Smooth muscle cell (in vitro differentiated cells): ENCODE data around the gene ARPC1A. TPM values are rescaled to one million over a fixed set of nuclear protein-coding genes. Genes with fewer than 3 reads are reported as not detected.

Experiments
- DNase-seq: peaks from one replicate; lab custom pipeline; 2025; ENCODE audit not compliant: unreplicated experiment; lab: John Stamatoyannopoulos, UW
- H2AFZ ChIP-seq: fragments of 200-600 bp; sonication (generic); 2 replicates; pipeline ENCODE4 v1.6.0; 2016; ENCODE audit warnings: antibody characterized with exemption, low read depth, mild to moderate bottlenecking
- H3F3A ChIP-seq: fragments of 200-600 bp; sonication (generic); 2 replicates; pipeline ENCODE4 v1.6.0; 2017; ENCODE audit warnings: antibody characterized with exemption, low read depth
- H3K27ac ChIP-seq: fragments of 200-600 bp; sonication (generic); 2 replicates; pipeline ENCODE4 v1.5.1; 2016; ENCODE audit warnings: low read depth, mild to moderate bottlenecking
- H3K27me3 ChIP-seq: fragments of 200-600 bp; sonication (generic); 2 replicates; pipeline ENCODE4 v1.6.1; 2016; ENCODE audit warnings: low read depth, mild to moderate bottlenecking
- H3K36me3 ChIP-seq: fragments of 200-600 bp; sonication (generic); 2 replicates; pipeline ENCODE4 v1.5.1; 2016; ENCODE audit warnings: low read depth
- H3K4me1 ChIP-seq: fragments of 200-600 bp; sonication (generic); 2 replicates; pipeline ENCODE4 v1.5.1; 2016; ENCODE audit warnings: low read depth
- H3K4me2 ChIP-seq: fragments of 200-600 bp; sonication (generic); 2 replicates; pipeline ENCODE4 v1.6.0; 2016; ENCODE audit warnings: mild to moderate bottlenecking
- H3K4me3 ChIP-seq: fragments of 200-600 bp; sonication (generic); 2 replicates; pipeline ENCODE4 v1.5.1; 2016; ENCODE audit warnings: mild to moderate bottlenecking
- H3K79me2 ChIP-seq: fragments of 200-600 bp; sonication (generic); 2 replicates; pipeline ENCODE4 v1.6.0; 2016; ENCODE audit warnings: low read depth, mild to moderate bottlenecking
- H3K9ac ChIP-seq: fragments of 200-600 bp; sonication (generic); 2 replicates; pipeline ENCODE4 v1.6.0; 2016; ENCODE audit warnings: low read depth
- H3K9me3 ChIP-seq: fragments of 200-600 bp; sonication (generic); replicated peaks from 2 replicates; pipeline ENCODE4 v1.5.1; 2016; ENCODE audit warnings: low read depth
- H4K20me1 ChIP-seq: fragments of 200-600 bp; sonication (generic); 2 replicates; pipeline ENCODE4 v1.6.0; 2016; ENCODE audit warnings: low read depth
- WGBS: methylation state at CpG from one replicate; pipeline ENCODE4 v1.1.7; 2016; ENCODE audit warnings: low lambda C conversion rate; 5-methylcytosine and 5-hydroxymethylcytosine counted together
- polyA plus RNA-seq: library from polyadenylated mRNA; unstranded; fragments of >200 nt; fragmentation: Nextera tagmentation; extraction: Ambion mirVana; gene quantifications from 2 replicates; pipeline ENCODE4 v1.2.1, GENCODE V29; 2016
- total RNA-seq: library from RNA; depleted of rRNA; stranded (reverse); fragments of >200 nt; gene quantifications from 2 replicates; pipeline ENCODE4 v1.2.3, GENCODE V29; 2014
- TF ChIP-seq, protein P1 (sequence below): fragments of 200-600 bp; sonication (generic); IDR thresholded peaks from 2 replicates; pipeline ENCODE4 v1.5.1; 2017; ENCODE audit warnings: borderline replicate concordance, mild to moderate bottlenecking, antibody characterized with exemption; ENCODE audit not compliant: insufficient read depth, poor library complexity, severe bottlenecking

Gene ARPC1A
- total and polyA plus RNA-seq, 2 experiments from 2014 or later: 85.0 to 113 TPM

DNA sequence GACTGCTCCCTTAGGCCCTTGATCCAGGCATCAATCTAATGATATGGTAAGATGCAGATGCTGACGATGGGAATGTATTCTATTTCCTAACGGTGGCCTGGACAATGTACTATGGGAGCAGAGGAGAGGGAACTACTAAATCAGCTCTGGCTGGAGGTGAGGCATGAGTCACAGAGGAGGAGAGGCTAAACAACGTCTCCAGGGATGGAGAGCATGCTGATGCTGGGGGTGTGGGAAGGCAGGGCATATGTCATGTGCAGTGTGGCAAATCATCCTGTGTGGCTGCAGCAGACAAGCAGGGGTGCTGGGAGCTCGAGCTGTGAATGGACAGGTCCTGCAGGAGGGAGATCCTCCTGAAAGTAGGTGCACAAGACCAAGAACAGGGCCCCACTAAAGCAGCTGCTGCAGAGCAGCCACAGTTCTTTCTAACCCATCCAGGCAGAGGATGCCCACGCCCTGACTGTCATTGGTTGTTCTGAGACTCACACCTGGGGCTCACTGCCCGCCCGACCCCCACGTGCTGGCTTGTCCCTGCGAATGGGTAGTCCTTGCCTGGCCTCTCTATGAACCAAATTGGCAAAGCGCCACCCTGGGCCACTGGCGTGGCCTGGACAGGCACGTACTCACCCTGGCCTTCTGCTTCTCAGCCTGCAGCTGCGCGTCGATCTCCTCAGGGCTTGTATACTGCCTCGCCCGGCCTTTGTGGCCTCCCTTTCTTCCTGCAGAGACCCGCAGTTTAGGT, 78.7 kb downstream of the ARPC1A start:
- Histone ChIP-seq H4K20me1 (peaks cover 70% of the 10 kb centered on the region), H3K4me2 (no peak overlapping the region)

GRCh38 chr7:99404977-99405320, 79.3 kb downstream of the ARPC1A start:
- H3K27me3 ChIP-seq: no peaks in the 10 kb centered on the region
- H3K9me3 ChIP-seq: no peaks in the 10 kb centered on the region
- H3K36me3 ChIP-seq: no peaks in the 10 kb centered on the region
- no peak overlapping the region for H2AFZ ChIP-seq
- peaks cover 75% of the 10 kb centered on the region for H4K20me1 ChIP-seq
- H3K79me2 ChIP-seq: peaks cover 49% of the 10 kb centered on the region
- no peak overlapping the region for H3K9ac ChIP-seq
- TF ChIP-seq, protein P1, sequence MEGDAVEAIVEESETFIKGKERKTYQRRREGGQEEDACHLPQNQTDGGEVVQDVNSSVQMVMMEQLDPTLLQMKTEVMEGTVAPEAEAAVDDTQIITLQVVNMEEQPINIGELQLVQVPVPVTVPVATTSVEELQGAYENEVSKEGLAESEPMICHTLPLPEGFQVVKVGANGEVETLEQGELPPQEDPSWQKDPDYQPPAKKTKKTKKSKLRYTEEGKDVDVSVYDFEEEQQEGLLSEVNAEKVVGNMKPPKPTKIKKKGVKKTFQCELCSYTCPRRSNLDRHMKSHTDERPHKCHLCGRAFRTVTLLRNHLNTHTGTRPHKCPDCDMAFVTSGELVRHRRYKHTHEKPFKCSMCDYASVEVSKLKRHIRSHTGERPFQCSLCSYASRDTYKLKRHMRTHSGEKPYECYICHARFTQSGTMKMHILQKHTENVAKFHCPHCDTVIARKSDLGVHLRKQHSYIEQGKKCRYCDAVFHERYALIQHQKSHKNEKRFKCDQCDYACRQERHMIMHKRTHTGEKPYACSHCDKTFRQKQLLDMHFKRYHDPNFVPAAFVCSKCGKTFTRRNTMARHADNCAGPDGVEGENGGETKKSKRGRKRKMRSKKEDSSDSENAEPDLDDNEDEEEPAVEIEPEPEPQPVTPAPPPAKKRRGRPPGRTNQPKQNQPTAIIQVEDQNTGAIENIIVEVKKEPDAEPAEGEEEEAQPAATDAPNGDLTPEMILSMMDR: no peak
- WGBS: 98% methylated on average over 10 of the region's 10 CpGs
- no peak overlapping the region for H3K27ac ChIP-seq
- H3K4me3 ChIP-seq: no peak overlapping the region
- H3F3A ChIP-seq: no peaks in the 10 kb centered on the region
- H3K4me2 ChIP-seq: no peak overlapping the region
- no peak for DNase-seq
- peaks cover 14% of the 10 kb centered on the region for H3K4me1 ChIP-seq

More for the DNA sequence above, 78.7 kb downstream of the ARPC1A start:
- Histone ChIP-seq H3K9me3 (no peaks in the 10 kb centered on the region), H3K4me1 (peaks cover 12% of the 10 kb centered on the region), H2AFZ (no peak overlapping the region), H3K79me2 (peaks cover 43% of the 10 kb centered on the region), H3K4me3 (no peak overlapping the region), H3K9ac (no peak overlapping the region), H3F3A (no peaks in the 10 kb centered on the region), H3K36me3 (no peaks in the 10 kb centered on the region), H3K27me3 (no peaks in the 10 kb centered on the region), H3K27ac (no peak overlapping the region)
- DNase-seq: no peak
- WGBS: 93% methylated on average over 17 of the region's 18 CpGs
- TF ChIP-seq, protein P1: no peak

DNA sequence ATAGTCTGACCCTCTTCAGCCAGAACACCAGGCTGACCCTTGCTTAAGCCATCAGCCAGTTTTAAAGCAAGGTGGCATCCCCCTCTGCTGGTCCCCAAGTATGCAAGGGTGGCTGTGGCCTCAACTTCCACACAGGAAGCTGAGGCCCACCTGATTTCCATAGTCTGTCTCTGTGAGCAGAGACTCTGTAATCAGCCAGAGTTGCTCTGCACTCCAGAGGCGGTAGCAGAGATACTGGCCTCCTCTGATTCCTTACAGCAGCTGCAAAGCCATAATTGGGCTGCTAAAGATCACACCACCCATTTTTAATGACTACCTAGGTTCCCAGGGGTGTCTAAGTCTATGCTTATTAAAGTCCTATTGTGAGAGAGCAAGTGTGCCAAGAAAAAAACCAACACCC, 80.9 kb downstream of the ARPC1A start:
- no peak overlapping the region for H2AFZ ChIP-seq
- H3K36me3 ChIP-seq: peaks cover 2% of the 10 kb centered on the region
- H3K4me2 ChIP-seq: peak overlapping the region; percentile 96
- no peaks in the 10 kb centered on the region for H3K27me3 ChIP-seq
- TF ChIP-seq, protein P1: no peak
- H3K4me3 ChIP-seq: peak overlapping the region; percentile 92
- no peak overlapping the region for H3K9ac ChIP-seq
- H3F3A ChIP-seq: no peaks in the 10 kb centered on the region
- H3K27ac ChIP-seq: peak overlapping the region; percentile 98
- H3K4me1 ChIP-seq: peaks cover 17% of the 10 kb centered on the region
- H4K20me1 ChIP-seq: peaks cover 72% of the 10 kb centered on the region
- H3K9me3 ChIP-seq: no peaks in the 10 kb centered on the region
- H3K79me2 ChIP-seq: peaks cover 65% of the 10 kb centered on the region
- 73% methylated on average over 1 of the region's 1 CpG for WGBS
- no peak for DNase-seq

GRCh38 chr7:99407872-99408378, 82.2 kb downstream of the ARPC1A start:
- TF ChIP-seq, protein P1: no peak
- H3K79me2 ChIP-seq: peaks cover 75% of the 10 kb centered on the region
- H3K27ac ChIP-seq: peak overlapping the region; percentile 98
- H2AFZ ChIP-seq: peak overlapping the region; percentile 53
- DNase-seq: peak; percentile 41
- H3K36me3 ChIP-seq: peaks cover 10% of the 10 kb centered on the region
- 1% methylated on average over 28 of the region's 28 CpGs for WGBS
- peaks cover 17% of the 10 kb centered on the region for H3K4me1 ChIP-seq
- peaks cover 70% of the 10 kb centered on the region for H4K20me1 ChIP-seq
- H3K4me2 ChIP-seq: peak overlapping the region; percentile 96
- no peaks in the 10 kb centered on the region for H3K27me3 ChIP-seq
- H3K9me3 ChIP-seq: no peaks in the 10 kb centered on the region
- H3F3A ChIP-seq: no peaks in the 10 kb centered on the region
- H3K4me3 ChIP-seq: peak overlapping the region; percentile 92
- peak overlapping the region; percentile 97 for H3K9ac ChIP-seq
